Caco-2 (cell line): ENCODE results near the gene AIG1. TPM values are rescaled to one million over a fixed set of nuclear protein-coding genes. Genes with fewer than 3 reads are reported as not detected.
"Not testable (repeated sequence)": the region's sequence is repeated elsewhere in the genome, so short reads cannot be mapped to it uniquely, and the experiment has no call there.

Experiments
- BruUV-seq: library from RNA; stranded (reverse); fragments of 400-500 nt; replicated peaks from 2 replicates; lab custom pipeline; 2021; lab: Mats Ljungman, UMichigan
- CTCF ChIA-PET: fragments of 300-600 bp; sonication (Branson Sonifier 250); formaldehyde crosslinking; loops from one replicate; lab custom pipeline; 2022; ENCODE audit warnings: antibody characterized with exemption; lab: Charles Lee
- POLR2A ChIA-PET: fragments of 300-600 bp; sonication (Branson Sonifier 250); formaldehyde crosslinking; loops from one replicate; lab custom pipeline; 2022; ENCODE audit warnings: antibody characterized with exemption; lab: Charles Lee
- DNase-seq, 2 experiments: peaks; one replicate each; pipeline versions ENCODE4 v3.0.0 to v3.0.0-alpha.2; 2020 to 2022
- H3K27me3 ChIP-seq: replicated peaks from 2 replicates; pipeline ENCODE4 v1.6.0; 2011; ENCODE audit warnings: low read length; ENCODE audit not compliant: control insufficient read depth, insufficient read depth
- H3K36me3 ChIP-seq: 2 replicates; pipeline ENCODE4 v1.5.1; 2011; ENCODE audit warnings: low read length; ENCODE audit not compliant: control insufficient read depth, insufficient read depth
- H3K4me1 ChIP-seq: fragments of 250-450 bp; sonication (Bioruptor Pico); 2 replicates; pipeline ENCODE4 v1.5.1; 2020; ENCODE audit warnings: mild to moderate bottlenecking
- H3K4me3 ChIP-seq: 2 replicates; pipeline ENCODE4 v1.5.1; 2011; ENCODE audit warnings: low read depth, mild to moderate bottlenecking, control low read depth, low read length
- H3K9me3 ChIP-seq: fragments of 250-450 bp; sonication (Bioruptor Pico); 2 replicates; pipeline ENCODE4 v1.5.1; 2020; ENCODE audit warnings: mild to moderate bottlenecking, moderate library complexity
- H3K27ac Mint-ChIP-seq: one replicate; pipeline ENCODE4 v1.8.0; 2022; ENCODE audit warnings: mixed read lengths; ENCODE audit not compliant: unreplicated experiment
- H3K27me3 Mint-ChIP-seq: one replicate; pipeline ENCODE4 v1.8.0; 2022; ENCODE audit warnings: mixed read lengths; ENCODE audit not compliant: insufficient read depth, unreplicated experiment
- H3K36me3 Mint-ChIP-seq: one replicate; pipeline ENCODE4 v1.8.0; 2022; ENCODE audit warnings: mild to moderate bottlenecking, mixed read lengths; ENCODE audit not compliant: insufficient read depth, unreplicated experiment
- H3K4me1 Mint-ChIP-seq: one replicate; pipeline ENCODE4 v1.8.0; 2022; ENCODE audit warnings: low read depth, mixed read lengths; ENCODE audit not compliant: unreplicated experiment
- H3K4me3 Mint-ChIP-seq: one replicate; pipeline ENCODE4 v1.8.0; 2022; ENCODE audit warnings: mild to moderate bottlenecking, moderate library complexity, mixed read lengths; ENCODE audit not compliant: unreplicated experiment
- H3K9me3 Mint-ChIP-seq: one replicate; pipeline ENCODE4 v1.8.0; 2022; ENCODE audit warnings: mixed read lengths; ENCODE audit not compliant: unreplicated experiment
- intact Hi-C: fragments of 100-400 bp; cut with micrococcal nuclease; formaldehyde crosslinking; loops from one replicate; pipeline ENCODE4 v1.10.0; 2022; ENCODE audit not compliant: unreplicated experiment
- total RNA-seq: library from RNA; stranded (reverse); gene quantifications from 2 replicates; pipeline ENCODE4 v1.2.3, GENCODE V29; 2022
- TF ChIP-seq, protein P1 (sequence below), 2 experiments: fragments of 200-600 bp in 1 of 2; IDR thresholded peaks; 1 replicate in 1 of 2; 2 replicates in 1 of 2; pipeline versions ENCODE4 v1.5.1 to v1.8.0; 2011 to 2022; ENCODE audit warnings: antibody characterized with exemption in 1 of 2, control low read depth in 1 of 2, inconsistent platforms in 1 of 2, low read depth in 1 of 2, low read length in 1 of 2, mild to moderate bottlenecking in 1 of 2, moderate library complexity in 1 of 2; ENCODE audit not compliant: insufficient read depth in 1 of 2, severe bottlenecking in 1 of 2, unreplicated experiment in 1 of 2

Gene AIG1
- total RNA-seq, 1 experiment from 2014 or later = 27.6 TPM

DNA sequence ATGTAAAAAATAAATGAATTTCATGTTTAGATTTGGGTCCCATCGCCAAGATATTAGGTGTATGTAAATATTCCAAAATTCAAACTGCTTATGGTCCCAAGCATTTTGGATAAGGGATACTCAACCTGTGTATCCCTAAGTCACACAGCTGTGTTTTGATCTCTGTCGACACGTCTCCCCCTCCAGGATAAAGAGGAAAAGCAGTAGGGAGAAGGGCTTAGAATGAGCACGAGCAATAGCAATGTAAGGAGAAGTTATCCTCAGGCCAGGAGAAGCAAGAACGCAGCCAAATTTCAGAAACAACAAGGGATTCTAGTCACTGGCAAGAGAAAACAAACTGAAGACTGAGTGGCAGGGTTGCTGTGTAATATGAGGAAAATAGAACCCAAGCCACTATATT, 181.2 kb downstream of the AIG1 start:
- ChIA-PET POLR2A (no interaction called here), CTCF (no interaction called here)
- Mint-ChIP-seq H3K36me3 (no peaks in the 10 kb centered on the region), H3K9me3 (no peaks in the 10 kb centered on the region), H3K4me1 (no peaks in the 10 kb centered on the region), H3K27me3 (no peaks in the 10 kb centered on the region), H3K27ac (no peak overlapping the region), H3K4me3 (no peak overlapping the region)
- H3K9me3 ChIP-seq = no peaks in the 10 kb centered on the region
- intact Hi-C loops = no loop called here
- TF ChIP-seq, protein P1, sequence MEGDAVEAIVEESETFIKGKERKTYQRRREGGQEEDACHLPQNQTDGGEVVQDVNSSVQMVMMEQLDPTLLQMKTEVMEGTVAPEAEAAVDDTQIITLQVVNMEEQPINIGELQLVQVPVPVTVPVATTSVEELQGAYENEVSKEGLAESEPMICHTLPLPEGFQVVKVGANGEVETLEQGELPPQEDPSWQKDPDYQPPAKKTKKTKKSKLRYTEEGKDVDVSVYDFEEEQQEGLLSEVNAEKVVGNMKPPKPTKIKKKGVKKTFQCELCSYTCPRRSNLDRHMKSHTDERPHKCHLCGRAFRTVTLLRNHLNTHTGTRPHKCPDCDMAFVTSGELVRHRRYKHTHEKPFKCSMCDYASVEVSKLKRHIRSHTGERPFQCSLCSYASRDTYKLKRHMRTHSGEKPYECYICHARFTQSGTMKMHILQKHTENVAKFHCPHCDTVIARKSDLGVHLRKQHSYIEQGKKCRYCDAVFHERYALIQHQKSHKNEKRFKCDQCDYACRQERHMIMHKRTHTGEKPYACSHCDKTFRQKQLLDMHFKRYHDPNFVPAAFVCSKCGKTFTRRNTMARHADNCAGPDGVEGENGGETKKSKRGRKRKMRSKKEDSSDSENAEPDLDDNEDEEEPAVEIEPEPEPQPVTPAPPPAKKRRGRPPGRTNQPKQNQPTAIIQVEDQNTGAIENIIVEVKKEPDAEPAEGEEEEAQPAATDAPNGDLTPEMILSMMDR (IDR thresholded peaks at IDR 0.05; ENCODE audit: insufficient read depth in 1 of 2, low read depth in 1 of 2, low read length in 1 of 2, severe bottlenecking in 1 of 2, unreplicated experiment in 1 of 2) = no peak
- BruUV-seq = no TSS peak
- no peaks in the 10 kb centered on the region for H3K27me3 ChIP-seq
- no peak for DNase-seq
- H3K36me3 ChIP-seq = no peaks in the 10 kb centered on the region
- H3K4me3 ChIP-seq = no peak overlapping the region
- H3K4me1 ChIP-seq = no peaks in the 10 kb centered on the region

DNA sequence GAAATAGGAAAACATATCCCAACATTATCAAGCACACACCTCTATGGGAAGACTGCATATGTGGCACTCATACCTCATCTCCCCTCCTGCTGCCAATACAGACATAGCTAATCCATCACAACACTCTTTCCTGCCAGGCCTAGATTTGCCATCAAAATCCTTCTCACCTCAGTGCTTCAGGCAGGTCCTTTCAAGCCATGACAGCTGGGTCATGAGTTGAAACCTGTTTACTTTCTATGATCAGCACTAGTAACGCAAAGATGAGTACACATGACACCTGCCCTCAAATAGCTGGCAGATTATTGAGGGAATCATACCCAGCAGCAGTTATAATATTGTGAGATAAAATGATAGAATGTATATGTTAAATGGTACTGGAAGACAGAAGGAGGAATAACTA, 183.1 kb downstream of the AIG1 start:
- intact Hi-C loops = no loop called here
- TF ChIP-seq, protein P1 (IDR thresholded peaks at IDR 0.05; ENCODE audit: insufficient read depth in 1 of 2, low read depth in 1 of 2, low read length in 1 of 2, severe bottlenecking in 1 of 2, unreplicated experiment in 1 of 2) = no peak
- no TSS peak for BruUV-seq
- Histone ChIP-seq H3K27me3 (no peaks in the 10 kb centered on the region), H3K4me3 (no peak overlapping the region), H3K36me3 (no peaks in the 10 kb centered on the region), H3K9me3 (no peaks in the 10 kb centered on the region), H3K4me1 (no peaks in the 10 kb centered on the region)
- no peaks in the 10 kb centered on the region for H3K9me3 Mint-ChIP-seq
- no peaks in the 10 kb centered on the region for H3K27me3 Mint-ChIP-seq
- ChIA-PET POLR2A (no interaction called here), CTCF (no interaction called here)
- no peak overlapping the region for H3K27ac Mint-ChIP-seq
- H3K36me3 Mint-ChIP-seq = no peaks in the 10 kb centered on the region
- no peaks in the 10 kb centered on the region for H3K4me1 Mint-ChIP-seq
- no peak overlapping the region for H3K4me3 Mint-ChIP-seq
- DNase-seq = no peak

- ChIA-PET CTCF (no interaction called here), POLR2A (no interaction called here)
- intact Hi-C loops = no loop called here
- Mint-ChIP-seq H3K27me3 (no peaks in the 10 kb centered on the region), H3K36me3 (no peaks in the 10 kb centered on the region), H3K27ac (no peak overlapping the region), H3K4me1 (no peaks in the 10 kb centered on the region), H3K4me3 (no peak overlapping the region), H3K9me3 (no peaks in the 10 kb centered on the region)
- no TSS peak for BruUV-seq
- Histone ChIP-seq H3K4me3 (no peak overlapping the region), H3K27me3 (no peaks in the 10 kb centered on the region), H3K9me3 (no peaks in the 10 kb centered on the region), H3K36me3 (no peaks in the 10 kb centered on the region), H3K4me1 (no peaks in the 10 kb centered on the region)
- DNase-seq = no peak
- TF ChIP-seq, protein P1 (IDR thresholded peaks at IDR 0.05; ENCODE audit: insufficient read depth in 1 of 2, low read depth in 1 of 2, low read length in 1 of 2, severe bottlenecking in 1 of 2, unreplicated experiment in 1 of 2) = no peak
These were observed 185.0 kb downstream of the AIG1 start for GRCh38 chr6:143245656-143246055.

DNA sequence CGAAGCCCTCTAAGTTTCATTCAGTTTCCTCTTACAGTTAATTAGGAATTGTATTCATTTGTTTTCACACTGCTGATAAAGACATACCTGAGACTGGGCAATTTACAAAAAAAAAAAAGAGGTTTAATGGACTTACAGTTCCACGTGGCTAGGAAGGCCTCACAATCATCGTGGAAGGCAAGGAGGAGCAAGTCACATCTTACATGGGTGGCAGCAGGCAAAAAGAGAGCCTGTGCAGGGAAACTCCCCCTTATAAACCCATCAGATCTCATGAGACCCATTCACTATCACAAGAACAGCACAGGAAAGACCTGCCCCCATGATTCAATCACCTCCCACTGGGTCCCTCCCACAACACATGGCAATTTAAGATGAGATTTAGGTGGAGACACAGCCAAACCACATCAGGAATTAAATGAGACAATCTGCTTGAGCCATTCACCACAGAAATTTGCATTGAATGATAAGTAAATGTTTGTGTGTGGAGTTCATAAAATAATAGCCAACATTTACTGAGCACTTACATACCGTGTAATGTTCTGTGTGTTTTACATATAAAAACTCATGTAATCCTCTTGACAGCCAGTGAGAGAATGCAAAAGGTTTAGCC, 185.6 kb downstream of the AIG1 start:
- not testable (repeated sequence) for H3K9me3 Mint-ChIP-seq

More for the DNA sequence above, 185.6 kb downstream of the AIG1 start:
- H3K9me3 ChIP-seq, DNase-seq, H3K36me3 Mint-ChIP-seq, BruUV-seq, H3K4me1 Mint-ChIP-seq, H3K4me3 ChIP-seq, H3K4me1 ChIP-seq, POLR2A ChIA-PET, H3K36me3 ChIP-seq, intact Hi-C loops, H3K4me3 Mint-ChIP-seq, H3K27me3 ChIP-seq, H3K27ac Mint-ChIP-seq, CTCF ChIA-PET, H3K27me3 Mint-ChIP-seq: not testable (repeated sequence)
